IPS DF 6.9 (cell line): ENCODE results near the gene LRIT1.
A peak's percentile ranks its signal among the peaks of the same experiment; 100 is the strongest.

Experiments
- DNase-seq: peaks from one replicate; pipeline ENCODE4 v3.0.0-alpha.2; 2013; ENCODE audit warnings: low read depth, low spot score
- H3K27ac ChIP-seq: one replicate; pipeline ENCODE4 v1.5.1; 2013; ENCODE audit warnings: low read length, control low read depth
- H3K27me3 ChIP-seq: 2 replicates; pipeline ENCODE4 v1.6.1; 2013; ENCODE audit warnings: mild to moderate bottlenecking, low read length; ENCODE audit not compliant: control insufficient read depth, insufficient read depth
- H3K36me3 ChIP-seq: 2 replicates; pipeline ENCODE4 v1.6.1; 2013; ENCODE audit warnings: low read length; ENCODE audit not compliant: control insufficient read depth, insufficient read depth
- H3K4me1 ChIP-seq: 2 replicates; pipeline ENCODE4 v1.6.1; 2013; ENCODE audit warnings: low read length; ENCODE audit not compliant: control insufficient read depth, insufficient read depth
- H3K4me3 ChIP-seq: 2 replicates; pipeline ENCODE4 v1.5.1; 2013; ENCODE audit warnings: mild to moderate bottlenecking, low read length
- H3K9me3 ChIP-seq: 2 replicates; pipeline ENCODE4 v1.6.1; 2013; ENCODE audit warnings: low read length, inconsistent platforms; ENCODE audit not compliant: control insufficient read depth, insufficient read depth
- WGBS: extraction: QIAGEN DNeasy Blood & Tissue Kit; methylation state at CpG from one replicate; pipeline ENCODE4 v1.1.7; 2013; ENCODE audit warnings: mixed read lengths, missing lambda C conversion rate; ENCODE audit not compliant: insufficient read length, insufficient coverage; 5-methylcytosine and 5-hydroxymethylcytosine counted together

Gene LRIT1

DNA sequence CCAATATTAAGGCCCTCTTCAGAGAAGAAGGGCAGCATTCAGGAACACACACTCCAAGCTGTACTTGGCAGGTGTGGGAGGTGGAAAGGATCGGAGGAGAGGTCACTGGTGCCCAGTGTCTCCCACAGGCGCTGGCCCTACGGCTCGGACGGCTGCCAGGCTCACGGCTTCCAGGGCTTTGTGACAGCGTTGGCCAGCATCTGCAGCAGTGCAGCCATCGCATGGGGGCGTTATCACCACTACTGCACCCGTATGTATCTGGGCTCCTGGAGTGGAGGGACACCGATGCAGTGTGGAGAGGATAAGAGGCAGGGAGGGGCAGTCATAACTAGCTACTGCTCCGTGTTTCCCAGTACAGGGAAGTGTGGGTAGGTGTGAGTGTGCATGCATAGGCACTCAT, 7.4 kb upstream of the LRIT1 start:
- DNase-seq, result no peak
- H3K36me3 ChIP-seq, result no peaks in the 10 kb centered on the region
- no peaks in the 10 kb centered on the region for H3K9me3 ChIP-seq
- WGBS, result no CpG with 5 or more reads among the region's 12 CpGs
- no peak overlapping the region for H3K27ac ChIP-seq
- H3K27me3 ChIP-seq, result no peaks in the 10 kb centered on the region
- no peak overlapping the region for H3K4me3 ChIP-seq
- H3K4me1 ChIP-seq, result no peaks in the 10 kb centered on the region

DNA sequence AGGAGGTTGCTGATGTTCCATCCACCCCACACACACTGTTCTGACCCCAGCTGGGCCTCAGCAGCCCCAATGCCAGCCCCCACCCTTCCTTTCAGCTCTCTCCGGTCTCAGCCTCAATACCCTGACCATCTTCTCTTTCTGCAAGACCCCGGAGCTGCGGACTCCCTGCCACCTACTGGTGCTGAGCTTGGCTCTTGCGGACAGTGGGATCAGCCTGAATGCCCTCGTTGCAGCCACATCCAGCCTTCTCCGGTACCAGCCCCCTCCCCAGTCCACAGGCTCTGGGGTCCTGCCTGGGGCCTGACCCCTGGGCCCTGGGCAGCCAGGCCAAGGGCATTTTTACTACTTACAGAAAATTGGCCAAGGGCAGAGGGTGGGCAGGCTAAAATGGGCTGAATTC, 6.2 kb upstream of the LRIT1 start:
- no CpG with 5 or more reads among the region's 6 CpGs for WGBS
- Histone ChIP-seq H3K4me1 (no peaks in the 10 kb centered on the region), H3K27me3 (no peaks in the 10 kb centered on the region), H3K27ac (no peak overlapping the region), H3K9me3 (no peaks in the 10 kb centered on the region), H3K4me3 (no peak overlapping the region), H3K36me3 (no peaks in the 10 kb centered on the region)
- no peak for DNase-seq

DNA sequence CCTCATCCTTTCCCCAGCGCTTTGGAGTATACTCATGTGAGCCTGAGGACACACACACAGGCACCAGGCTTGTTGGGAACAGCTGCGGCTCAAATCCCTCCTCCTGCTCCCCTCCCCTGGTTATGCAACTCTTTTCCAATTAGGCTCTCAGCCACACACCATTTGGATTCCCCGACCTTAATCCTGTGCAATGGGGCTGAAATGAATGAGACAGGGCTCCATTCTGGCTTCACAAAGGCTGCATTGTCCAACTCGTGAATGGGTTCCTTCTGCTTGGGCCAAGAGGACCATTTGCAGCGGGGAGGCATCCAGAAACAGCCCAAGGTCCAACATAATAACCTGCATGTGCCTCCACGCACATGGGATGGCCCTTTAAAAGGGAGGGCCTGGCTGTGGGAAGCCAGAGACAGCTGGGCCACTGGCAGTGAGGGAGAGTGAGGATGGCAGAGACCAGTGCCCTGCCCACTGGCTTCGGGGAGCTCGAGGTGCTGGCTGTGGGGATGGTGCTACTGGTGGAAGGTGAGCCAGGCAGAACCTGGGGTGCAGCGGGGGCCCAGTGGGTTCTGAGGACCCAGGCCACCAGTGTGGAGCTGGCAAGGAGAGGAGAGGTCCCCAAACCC, 3.4 kb upstream of the LRIT1 start, which contains the start of gene RGR:
TSS of gene RGR (plus strand) at position 403 of the 620 bp plus-strand sequence. CDS start at position 441, 38 bp downstream.
- Histone ChIP-seq H3K4me3 (no peak within 1 kb of the TSS), H3K27me3 (no peaks in the 10 kb centered on the region)
- WGBS, result no CpG with 5 or more reads among the region's 9 CpGs

DNA sequence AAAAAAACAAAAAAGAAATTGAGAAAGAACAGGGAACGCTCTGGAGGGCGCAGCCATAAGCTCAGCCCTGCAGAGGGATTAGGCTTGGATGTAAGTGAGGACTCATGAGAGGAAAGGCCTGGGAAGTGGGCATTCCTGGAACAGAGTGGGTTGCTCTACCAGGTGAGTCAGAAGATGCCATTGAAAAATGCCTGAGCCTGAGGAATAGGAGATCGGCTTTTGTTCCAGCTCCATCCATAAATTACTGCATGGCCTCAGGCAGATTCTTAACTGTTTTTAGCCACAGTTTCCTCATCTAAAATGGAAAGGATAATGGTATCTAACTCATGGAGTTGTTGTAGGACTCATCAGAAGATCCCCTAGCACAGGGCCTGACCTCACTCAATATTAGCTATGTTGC, 2.4 kb upstream of the LRIT1 start:
- Histone ChIP-seq H3K36me3 (no peaks in the 10 kb centered on the region), H3K27ac (no peak overlapping the region), H3K27me3 (no peaks in the 10 kb centered on the region), H3K4me1 (no peaks in the 10 kb centered on the region), H3K9me3 (no peaks in the 10 kb centered on the region), H3K4me3 (no peak overlapping the region)
- no peak for DNase-seq
- no CpG with 5 or more reads among the region's 3 CpGs for WGBS

More for the DNA sequence above, 3.4 kb upstream of the LRIT1 start, which contains the start of gene RGR:
- no peak for DNase-seq
- Histone ChIP-seq H3K9me3 (no peaks in the 10 kb centered on the region), H3K36me3 (no peaks in the 10 kb centered on the region), H3K4me1 (no peaks in the 10 kb centered on the region), H3K27ac (no peak within 1 kb of the TSS)

DNA sequence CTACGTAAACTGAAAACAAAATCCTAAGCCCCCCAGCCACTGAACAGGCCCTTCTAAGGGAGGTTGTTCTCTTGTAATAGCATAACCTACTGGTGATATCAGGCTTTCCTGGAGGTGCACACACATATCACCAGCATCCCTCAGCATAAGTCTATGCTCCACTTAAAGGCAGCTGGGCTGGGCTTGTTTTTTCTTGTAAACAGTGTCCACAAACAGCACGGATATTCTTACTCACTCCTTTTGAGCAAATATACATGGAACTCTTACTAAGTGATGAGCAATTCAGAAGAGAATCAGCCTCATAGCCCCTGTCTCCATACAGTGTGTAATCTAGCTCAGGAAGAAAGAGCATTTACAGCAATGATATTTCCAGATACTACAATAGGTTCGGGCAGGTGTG, 2.4 kb downstream of the LRIT1 start:
- no CpG with 5 or more reads among the region's 3 CpGs for WGBS
- Histone ChIP-seq H3K9me3 (no peaks in the 10 kb centered on the region), H3K4me1 (no peaks in the 10 kb centered on the region), H3K4me3 (no peak overlapping the region), H3K27ac (no peak overlapping the region), H3K27me3 (no peaks in the 10 kb centered on the region; the same call in 1 of the 2 replicates), H3K36me3 (no peaks in the 10 kb centered on the region)
- DNase-seq, result no peak

DNA sequence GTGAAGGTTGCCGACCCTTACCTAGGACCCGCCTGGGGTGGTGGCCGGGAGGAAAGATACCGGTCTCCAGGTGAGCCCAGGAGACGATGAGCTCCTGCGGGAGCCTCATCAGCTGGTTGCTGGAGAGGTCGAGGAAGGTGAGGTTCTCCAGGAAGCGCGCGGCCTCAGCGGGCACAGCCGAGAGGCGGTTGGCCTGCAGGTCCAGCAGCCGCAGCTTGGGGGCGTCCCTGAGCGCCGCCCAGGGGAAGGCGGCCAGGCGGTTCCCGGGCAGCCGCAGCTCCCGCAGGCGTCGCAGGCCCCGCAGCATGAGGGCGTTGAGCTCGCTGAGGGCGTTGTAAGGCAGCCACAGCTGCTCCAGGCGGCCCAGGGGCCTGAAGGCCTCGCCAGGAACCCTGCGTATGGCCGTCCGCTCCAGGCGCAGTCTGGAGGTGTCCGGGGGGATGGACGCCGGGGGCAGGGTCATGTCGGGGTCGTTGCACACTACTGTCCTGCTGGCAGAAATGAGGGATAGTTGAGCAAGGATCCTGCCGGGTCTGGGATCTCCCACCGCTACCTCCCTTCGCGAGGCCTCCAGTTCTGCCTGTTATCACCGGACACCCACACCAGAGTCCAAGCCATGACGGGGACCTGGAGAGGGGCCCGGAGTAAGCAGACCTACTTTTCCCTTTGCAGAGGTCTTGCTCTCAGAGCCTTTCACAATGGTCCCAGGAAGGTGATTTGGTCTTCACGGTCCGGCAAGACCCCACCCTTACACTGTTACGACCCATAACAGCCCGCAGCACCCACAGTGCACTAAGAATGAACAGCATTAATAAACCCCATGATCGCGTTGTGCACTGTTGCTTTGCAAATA, 3.9 kb downstream of the LRIT1 start:
- H3K27me3 ChIP-seq, result no peaks in the 10 kb centered on the region; the same call in 1 of the 2 replicates
- no peak overlapping the region for H3K4me3 ChIP-seq
- H3K27ac ChIP-seq, result no peak overlapping the region
- peak; percentile 48 for DNase-seq
- no peaks in the 10 kb centered on the region for H3K9me3 ChIP-seq
- H3K4me1 ChIP-seq, result no peaks in the 10 kb centered on the region
- WGBS, result no CpG with 5 or more reads among the region's 52 CpGs
- no peaks in the 10 kb centered on the region for H3K36me3 ChIP-seq

DNA sequence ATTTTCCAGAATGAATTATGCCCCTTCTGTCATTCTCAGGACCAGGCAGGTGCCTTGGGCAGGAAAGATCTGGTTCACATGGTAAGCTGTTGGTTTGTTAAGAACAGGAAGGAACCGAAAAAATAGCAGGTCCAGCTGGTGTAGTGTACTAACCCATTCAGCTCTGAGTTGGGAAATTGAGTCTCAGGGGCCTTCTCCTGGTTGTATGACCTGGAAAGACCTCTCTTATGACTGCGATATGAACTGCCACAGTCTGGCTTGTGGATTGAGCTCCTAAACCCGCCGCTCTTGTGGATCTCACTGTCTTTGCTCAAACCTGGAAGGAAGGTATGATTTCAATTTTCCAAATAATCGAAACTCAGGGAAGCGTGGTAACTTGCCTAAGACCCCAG, 4.5 kb downstream of the LRIT1 start:
- DNase-seq, result no peak
- Histone ChIP-seq H3K4me1 (no peaks in the 10 kb centered on the region), H3K36me3 (no peaks in the 10 kb centered on the region), H3K27me3 (no peaks in the 10 kb centered on the region; the same call in 1 of the 2 replicates), H3K27ac (no peak overlapping the region), H3K4me3 (no peak overlapping the region), H3K9me3 (no peaks in the 10 kb centered on the region)
- no CpG with 5 or more reads among the region's 6 CpGs for WGBS

DNA sequence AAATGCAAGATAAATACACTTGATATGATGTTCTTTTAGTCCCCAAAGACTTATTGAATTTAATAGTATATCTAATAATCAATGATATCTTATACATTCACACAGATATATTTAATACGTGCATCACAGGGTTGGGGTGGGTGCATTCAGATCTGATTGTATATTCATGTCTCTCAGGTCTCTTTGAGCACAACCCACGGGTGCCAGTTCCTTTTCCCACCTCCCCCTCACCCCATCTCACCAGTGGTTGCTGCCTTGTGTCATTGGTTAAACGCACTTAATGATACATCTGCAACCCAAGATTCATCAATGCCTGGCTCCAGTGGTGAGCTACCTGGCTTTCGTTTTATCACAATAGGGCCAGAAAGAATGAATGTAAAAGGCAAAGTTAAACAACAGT, 6.2 kb downstream of the LRIT1 start:
- no peaks in the 10 kb centered on the region for H3K9me3 ChIP-seq
- H3K27me3 ChIP-seq, result no peaks in the 10 kb centered on the region; the same call in 1 of the 2 replicates
- H3K4me3 ChIP-seq, result no peak overlapping the region
- DNase-seq, result no peak
- no peaks in the 10 kb centered on the region for H3K4me1 ChIP-seq
- no CpG with 5 or more reads among the region's 4 CpGs for WGBS
- H3K27ac ChIP-seq, result no peak overlapping the region
- no peaks in the 10 kb centered on the region for H3K36me3 ChIP-seq

DNA sequence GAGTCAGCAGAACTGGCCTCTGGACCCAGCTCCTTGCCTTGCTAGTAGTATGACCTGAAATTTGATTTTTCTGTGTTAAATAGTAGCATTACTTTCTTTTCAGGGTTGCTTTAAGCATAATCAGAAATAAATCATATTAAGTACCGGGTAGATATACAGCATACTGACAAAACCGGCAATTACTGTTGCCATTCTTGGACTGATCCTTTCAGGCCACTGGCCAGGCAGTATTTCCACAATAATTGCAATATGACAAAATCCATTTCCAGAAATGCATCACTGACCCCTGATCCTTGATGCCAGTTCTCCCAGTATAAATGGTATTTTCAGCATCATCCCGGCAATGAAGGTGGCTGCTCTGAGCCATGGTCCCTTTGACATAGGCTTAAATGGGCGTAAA, 6.9 kb downstream of the LRIT1 start:
- Histone ChIP-seq H3K4me1 (no peaks in the 10 kb centered on the region), H3K27ac (no peak overlapping the region), H3K27me3 (no peaks in the 10 kb centered on the region; the same call in 1 of the 2 replicates), H3K9me3 (no peaks in the 10 kb centered on the region), H3K4me3 (no peak overlapping the region), H3K36me3 (no peaks in the 10 kb centered on the region)
- no peak for DNase-seq
- no CpG with 5 or more reads among the region's 4 CpGs for WGBS

DNA sequence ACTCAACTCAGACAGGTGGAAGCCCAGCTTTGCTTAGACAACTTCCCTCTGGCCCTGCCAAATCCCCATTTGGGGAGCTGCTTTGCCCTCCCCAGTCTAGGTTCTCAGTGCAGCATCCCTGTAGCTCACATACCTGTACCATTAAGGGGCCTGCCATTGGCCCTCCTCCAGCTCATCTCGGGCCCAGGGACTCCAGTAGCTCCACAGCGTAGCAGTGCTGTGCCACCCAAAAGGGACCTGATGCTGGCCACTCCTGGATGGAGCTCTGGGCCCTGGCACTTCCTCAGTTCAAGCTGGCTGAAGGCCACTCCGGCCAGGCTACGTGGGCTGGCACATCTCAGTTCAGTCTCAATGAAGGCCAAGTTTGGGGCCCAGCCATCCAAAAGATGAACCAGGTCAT, 7.4 kb downstream of the LRIT1 start:
- Histone ChIP-seq H3K9me3 (no peaks in the 10 kb centered on the region), H3K36me3 (no peaks in the 10 kb centered on the region), H3K4me1 (no peaks in the 10 kb centered on the region), H3K4me3 (no peak overlapping the region), H3K27me3 (no peaks in the 10 kb centered on the region; the same call in 1 of the 2 replicates), H3K27ac (no peak overlapping the region)
- no CpG with 5 or more reads among the region's 4 CpGs for WGBS
- no peak for DNase-seq
